SK-N-SH treated with all-trans-retinoic acid at 6 μM for 48 hours (cell line): ENCODE measurements around the gene ZPR1.

Source experiments
- ATAC-seq: fragments of 200-7000 bp; cut with Tn5 transposase; 3 replicates; pipeline ENCODE4 v1.9.1; 2020; ENCODE audit warnings: mild to moderate bottlenecking, moderate library complexity
- ARNTL ChIP-seq: fragments of 450-650 bp; formaldehyde crosslinking; IDR thresholded peaks from 2 replicates; pipeline ENCODE4 v1.5.0; 2020; ENCODE audit warnings: low read depth, mild to moderate bottlenecking, moderate library complexity, borderline replicate concordance
- BACH2 ChIP-seq: fragments of 250-450 bp; sonication (Bioruptor Pico); IDR thresholded peaks from 2 replicates; pipeline ENCODE4 v1.9.0; 2021; ENCODE audit warnings: mild to moderate bottlenecking, borderline replicate concordance
- CREB5 ChIP-seq: fragments of 250-450 bp; sonication (Bioruptor Pico); IDR thresholded peaks from 2 replicates; pipeline ENCODE4 v1.5.1; 2020; ENCODE audit warnings: low read depth, mild to moderate bottlenecking, moderate library complexity
- CSDC2 ChIP-seq: fragments of 250-450 bp; sonication (Bioruptor Pico); IDR thresholded peaks from 2 replicates; pipeline ENCODE4 v1.5.0; 2020; ENCODE audit warnings: mild to moderate bottlenecking, moderate library complexity
- ESRRG ChIP-seq: fragments of 250-450 bp; sonication (Bioruptor Pico); IDR thresholded peaks from 2 replicates; pipeline ENCODE4 v1.6.1; 2021; ENCODE audit warnings: mild to moderate bottlenecking
- ISL1 ChIP-seq: fragments of 250-450 bp; sonication (Bioruptor Pico); IDR thresholded peaks from 2 replicates; pipeline ENCODE4 v2.1.2; 2022; ENCODE audit warnings: mild to moderate bottlenecking, moderate library complexity
- POU6F1 ChIP-seq: fragments of 250-450 bp; sonication (Bioruptor Pico); IDR thresholded peaks from 2 replicates; pipeline ENCODE4 v1.8.0; 2021; ENCODE audit warnings: low read depth, mild to moderate bottlenecking, moderate library complexity, borderline replicate concordance
- PPARA ChIP-seq: fragments of 250-450 bp; sonication (Bioruptor Pico); IDR thresholded peaks from 2 replicates; pipeline ENCODE4 v1.5.0; 2020; ENCODE audit warnings: mild to moderate bottlenecking, borderline replicate concordance
- RARB ChIP-seq: fragments of 250-450 bp; sonication (Bioruptor Pico); IDR thresholded peaks from 2 replicates; pipeline ENCODE4 v1.8.0; 2021; ENCODE audit warnings: mild to moderate bottlenecking, moderate library complexity
- SNAI2 ChIP-seq: fragments of 250-450 bp; sonication (Bioruptor Pico); IDR thresholded peaks from 2 replicates; pipeline ENCODE4 v1.5.0; 2020; ENCODE audit warnings: mild to moderate bottlenecking, moderate library complexity
- TCF4 ChIP-seq: fragments of 250-450 bp; sonication (Bioruptor Pico); IDR thresholded peaks from 2 replicates; pipeline ENCODE4 v1.8.0; 2021; ENCODE audit warnings: mild to moderate bottlenecking, moderate library complexity, borderline replicate concordance
- TSHZ2 ChIP-seq: fragments of 250-450 bp; sonication (Bioruptor Pico); IDR thresholded peaks from 2 replicates; pipeline ENCODE4 v1.5.0; 2020; ENCODE audit warnings: mild to moderate bottlenecking, moderate library complexity
- ZFP3 ChIP-seq: fragments of 250-450 bp; sonication (Bioruptor Pico); IDR thresholded peaks from 2 replicates; pipeline ENCODE4 v1.5.0; 2020; ENCODE audit warnings: mild to moderate bottlenecking, moderate library complexity
- ZFP30 ChIP-seq: fragments of 450-650 bp; formaldehyde crosslinking; IDR thresholded peaks from 2 replicates; pipeline ENCODE4 v1.5.0; 2022; ENCODE audit warnings: mild to moderate bottlenecking, moderate library complexity
- ZNF565 ChIP-seq: fragments of 450-650 bp; formaldehyde crosslinking; conservative IDR thresholded peaks from 2 replicates; pipeline ENCODE4 v1.5.0; 2020; ENCODE audit warnings: low read depth, mild to moderate bottlenecking, moderate library complexity
- ZNF70 ChIP-seq: fragments of 450-650 bp; formaldehyde crosslinking; IDR thresholded peaks from 2 replicates; pipeline ENCODE4 v1.5.0; 2020; ENCODE audit warnings: mild to moderate bottlenecking, moderate library complexity
- ZNF8 ChIP-seq: fragments of 450-650 bp; formaldehyde crosslinking; IDR thresholded peaks from 2 replicates; pipeline ENCODE4 v1.5.0; 2020; ENCODE audit warnings: mild to moderate bottlenecking, moderate library complexity

The ZPR1 gene

GRCh38 chr11:116725434-116726221, 62.2 kb downstream of the ZPR1 start (continued):
- TF ChIP-seq ZFP3 (CRISPR knock-in tag) (no peak), ESRRG (CRISPR knock-in tag) (no peak), RARB (CRISPR knock-in tag) (no peak), ZFP30 (CRISPR knock-in tag) (no peak), ZNF565 (no peak), SNAI2 (no peak), PPARA (CRISPR knock-in tag) (no peak), TSHZ2 (no peak), ISL1 (no peak)

GRCh38 chr11:116724813-116725212, 63.0 kb downstream of the ZPR1 start:
- no peak for ATAC-seq
- TF ChIP-seq TCF4, result no peak
- TF ChIP-seq POU6F1 (CRISPR knock-in tag), result no peak
- no peak for TF ChIP-seq ISL1
- TF ChIP-seq CSDC2 (CRISPR knock-in tag), result no peak
- TF ChIP-seq ZNF70 (CRISPR knock-in tag), result no peak
- TF ChIP-seq CREB5 (CRISPR knock-in tag), result no peak
- no peak for TF ChIP-seq ZNF8 (CRISPR knock-in tag)
- no peak for TF ChIP-seq TSHZ2
- no peak for TF ChIP-seq ZFP30 (CRISPR knock-in tag)
- no peak for TF ChIP-seq BACH2 (CRISPR knock-in tag)
- TF ChIP-seq SNAI2, result no peak
- TF ChIP-seq ARNTL (CRISPR knock-in tag), result no peak
